NCI-H2029 (cell line): ENCODE measurements around the gene FKBP9.
A peak's percentile ranks its signal among the peaks of the same experiment; 100 is the strongest.
"Not testable (repeated sequence)": the region's sequence is repeated elsewhere in the genome, so short reads cannot be mapped to it uniquely, and the experiment has no call there.

ENCODE experiments used
- DNase-seq: peaks from one replicate; lab custom pipeline; 2025; lab: John Stamatoyannopoulos, UW

The FKBP9 gene

GRCh38 chr7:32952876-32953275, 4.4 kb upstream of the FKBP9 start:
- DNase-seq = no peak

- no peak for DNase-seq
Measured at GRCh38 chr7:32958046-32959025, 1.1 kb downstream of the FKBP9 start.

- not testable (repeated sequence) for DNase-seq
Measured at GRCh38 chr7:32963880-32964301, 6.7 kb downstream of the FKBP9 start.

GRCh38 chr7:32964461-32965159, 7.4 kb downstream of the FKBP9 start:
- not testable (repeated sequence) for DNase-seq

GRCh38 chr7:32966489-32967267, 9.4 kb downstream of the FKBP9 start:
- DNase-seq = not testable (repeated sequence)

GRCh38 chr7:32967268-32967582, 10.0 kb downstream of the FKBP9 start:
- not testable (repeated sequence) for DNase-seq

GRCh38 chr7:32971967-32972366, 14.7 kb downstream of the FKBP9 start:
- DNase-seq = not testable (repeated sequence)

- not testable (repeated sequence) for DNase-seq
Measured at GRCh38 chr7:32977159-32977558, 19.9 kb downstream of the FKBP9 start.

GRCh38 chr7:32979246-32979645, 22.0 kb downstream of the FKBP9 start:
- DNase-seq = not testable (repeated sequence)

- DNase-seq = not testable (repeated sequence)
Measured at GRCh38 chr7:32979902-32980301, 22.7 kb downstream of the FKBP9 start.

- DNase-seq = not testable (repeated sequence)
Measured at GRCh38 chr7:32988148-32988547, 30.9 kb downstream of the FKBP9 start.

GRCh38 chr7:32991068-32991585, 33.9 kb downstream of the FKBP9 start:
- not testable (repeated sequence) for DNase-seq

GRCh38 chr7:32991975-32992700, 34.9 kb downstream of the FKBP9 start:
- DNase-seq = not testable (repeated sequence)

- DNase-seq = not testable (repeated sequence)
Measured at GRCh38 chr7:32992750-32993149, 35.5 kb downstream of the FKBP9 start.

- DNase-seq = not testable (repeated sequence)
Measured at GRCh38 chr7:32997956-32998355, 40.7 kb downstream of the FKBP9 start.

GRCh38 chr7:32998361-32999171, 41.3 kb downstream of the FKBP9 start:
- DNase-seq = peak; percentile 65

GRCh38 chr7:32999380-32999779, 42.1 kb downstream of the FKBP9 start:
- DNase-seq = not testable (repeated sequence)

GRCh38 chr7:33003111-33003510, 45.9 kb downstream of the FKBP9 start:
- not testable (repeated sequence) for DNase-seq

GRCh38 chr7:33004104-33004616, 46.9 kb downstream of the FKBP9 start:
- DNase-seq = not testable (repeated sequence)

- not testable (repeated sequence) for DNase-seq
Measured at GRCh38 chr7:33005193-33005592, 48.0 kb downstream of the FKBP9 start.
